CD14-positive monocyte (primary cell): ENCODE measurements around the gene TMEM232. TPM values are rescaled to one million over a fixed set of nuclear protein-coding genes. Genes with fewer than 3 reads are reported as not detected.

ENCODE experiments used
- DNase-seq, 3 donors: peaks; one replicate each; pipeline ENCODE4 v3.0.0-alpha.2; 2011 to 2022
- H2AFZ ChIP-seq: 2 replicates; pipeline ENCODE4 v1.6.0; 2012; ENCODE audit warnings: mild to moderate bottlenecking, low read depth, low read length, inconsistent platforms; ENCODE audit not compliant: insufficient read depth, poor library complexity, severe bottlenecking
- H3K27ac ChIP-seq, 2 donors: 1 replicate in 1 of 2; 2 replicates in 1 of 2; pipeline ENCODE4 v1.5.1; 2012 to 2013; ENCODE audit warnings: low read length in 2 of 2, control low read depth in 1 of 2, inconsistent platforms in 1 of 2, low read depth in 1 of 2, mild to moderate bottlenecking in 1 of 2
- H3K27me3 ChIP-seq, 2 donors: one replicate each; pipeline versions ENCODE4 v1.6.0 to v1.6.1; 2011 to 2013; ENCODE audit warnings: low read length in 2 of 2; ENCODE audit not compliant: control insufficient read depth in 2 of 2, insufficient read depth in 2 of 2
- H3K36me3 ChIP-seq, 2 donors: replicated peaks in 1 of 2; 1 replicate in 1 of 2; 2 replicates in 1 of 2; pipeline versions ENCODE4 v1.5.1 to v1.6.1; 2012 to 2013; ENCODE audit warnings: low read length in 2 of 2, control low read depth in 1 of 2, inconsistent platforms in 1 of 2, mild to moderate bottlenecking in 1 of 2; ENCODE audit not compliant: insufficient read depth in 2 of 2, control insufficient read depth in 1 of 2
- H3K4me1 ChIP-seq, 2 donors: 1 replicate in 1 of 2; 2 replicates in 1 of 2; pipeline versions ENCODE4 v1.5.1 to v1.6.1; 2012 to 2013; ENCODE audit warnings: low read length in 2 of 2, control low read depth in 1 of 2, inconsistent platforms in 1 of 2, mild to moderate bottlenecking in 1 of 2, moderate library complexity in 1 of 2; ENCODE audit not compliant: insufficient read depth in 2 of 2, control insufficient read depth in 1 of 2
- H3K4me2 ChIP-seq: replicated peaks from 2 replicates; pipeline ENCODE3; 2012; ENCODE audit warnings: low read length, moderate library complexity, mild to moderate bottlenecking; ENCODE audit not compliant: poor library complexity, severe bottlenecking; ENCODE audit errors: extremely low read depth
- H3K4me3 ChIP-seq, 3 experiments: fragments of 200-600 bp in 1 of 3; sonication (generic) in 1 of 3; replicated peaks in 1 of 3; 1 replicate in 2 of 3; 2 replicates in 1 of 3; pipeline ENCODE4 v1.5.1; 2011 to 2013; ENCODE audit warnings: low read length in 3 of 3, mild to moderate bottlenecking in 3 of 3, control low read depth in 2 of 3, low read depth in 2 of 3, inconsistent platforms in 1 of 3, moderate library complexity in 1 of 3
- H3K79me2 ChIP-seq: 2 replicates; pipeline ENCODE4 v1.6.0; 2012; ENCODE audit warnings: mild to moderate bottlenecking, control low read depth, inconsistent platforms, low read length, moderate library complexity; ENCODE audit not compliant: insufficient read depth
- H3K9ac ChIP-seq: 2 replicates; pipeline ENCODE4 v1.6.0; 2017; ENCODE audit warnings: low read length, mild to moderate bottlenecking; ENCODE audit not compliant: insufficient read depth, poor library complexity, severe bottlenecking
- H3K9me3 ChIP-seq, 2 donors: replicated peaks in 1 of 2; 1 replicate in 1 of 2; 2 replicates in 1 of 2; pipeline versions ENCODE4 v1.5.1 to v1.6.1; 2012 to 2013; ENCODE audit warnings: low read length in 2 of 2, control low read depth in 1 of 2; ENCODE audit not compliant: control insufficient read depth in 1 of 2, insufficient read depth in 1 of 2
- H4K20me1 ChIP-seq: 2 replicates; pipeline ENCODE4 v1.6.0; 2012; ENCODE audit warnings: mild to moderate bottlenecking, low read length, control low read depth, moderate library complexity; ENCODE audit not compliant: insufficient read depth
- H3K27ac Mint-ChIP-seq, 7 donors: one replicate each; pipeline ENCODE4 v1.8.0; 2020; ENCODE audit warnings: mild to moderate bottlenecking in 7 of 7, mixed read lengths in 7 of 7, moderate library complexity in 6 of 7, inconsistent platforms in 2 of 7
- H3K27me3 Mint-ChIP-seq, 3 donors: one replicate each; pipeline ENCODE4 v1.8.0; 2021 to 2022; ENCODE audit warnings: low read depth in 3 of 3, mild to moderate bottlenecking in 3 of 3, mixed read lengths in 3 of 3, moderate library complexity in 3 of 3, inconsistent platforms in 1 of 3
- H3K36me3 Mint-ChIP-seq, 2 donors: one replicate each; pipeline ENCODE4 v1.8.0; 2020; ENCODE audit warnings: mixed read lengths in 2 of 2, inconsistent platforms in 1 of 2, mild to moderate bottlenecking in 1 of 2
- H3K4me1 Mint-ChIP-seq: one replicate; pipeline ENCODE4 v1.8.0; 2020; ENCODE audit warnings: mild to moderate bottlenecking, mixed read lengths
- H3K4me3 Mint-ChIP-seq, 2 donors: one replicate each; pipeline ENCODE4 v1.8.0; 2020; ENCODE audit warnings: mild to moderate bottlenecking in 2 of 2, mixed read lengths in 2 of 2, moderate library complexity in 1 of 2
- H3K9me3 Mint-ChIP-seq, 7 donors: one replicate each; pipeline ENCODE4 v1.8.0; 2020 to 2022; ENCODE audit warnings: mixed read lengths in 7 of 7, mild to moderate bottlenecking in 6 of 7, moderate library complexity in 6 of 7, inconsistent platforms in 2 of 7
- WGBS: methylation state at CpG from one replicate; pipeline ENCODE4 v1.1.5; 2013; ENCODE audit warnings: missing lambda C conversion rate; ENCODE audit not compliant: insufficient coverage; 5-methylcytosine and 5-hydroxymethylcytosine counted together
- intact Hi-C, 2 donors: fragments of 100-400 bp; cut with micrococcal nuclease; formaldehyde crosslinking; loops; one replicate each; pipeline versions ENCODE4 v1.15.0 to v1.15.1; 2023
- polyA plus RNA-seq, 3 donors: library from polyadenylated mRNA; depleted of rRNA in 1 of 3; unstranded in 2 of 3; stranded (reverse) in 1 of 3; fragments of 300-500 nt in 2 of 3; fragments of >200 nt in 1 of 3; fragmentation: Illumina TruSeq in 2 of 3; gene quantifications; 1 replicate in 2 of 3; 2 replicates in 1 of 3; pipeline ENCODE4 v1.2.3, GENCODE V29; 2012 to 2021
- TF ChIP-seq, protein P1 (sequence below): fragments of 200-600 bp; IDR thresholded peaks from one replicate; pipeline ENCODE4 v1.8.0; 2022; ENCODE audit warnings: antibody characterized with exemption, mild to moderate bottlenecking

The TMEM232 gene
- polyA plus RNA-seq, 3 donors = 0.04 to 1.4 (median 0.59) TPM

DNA sequence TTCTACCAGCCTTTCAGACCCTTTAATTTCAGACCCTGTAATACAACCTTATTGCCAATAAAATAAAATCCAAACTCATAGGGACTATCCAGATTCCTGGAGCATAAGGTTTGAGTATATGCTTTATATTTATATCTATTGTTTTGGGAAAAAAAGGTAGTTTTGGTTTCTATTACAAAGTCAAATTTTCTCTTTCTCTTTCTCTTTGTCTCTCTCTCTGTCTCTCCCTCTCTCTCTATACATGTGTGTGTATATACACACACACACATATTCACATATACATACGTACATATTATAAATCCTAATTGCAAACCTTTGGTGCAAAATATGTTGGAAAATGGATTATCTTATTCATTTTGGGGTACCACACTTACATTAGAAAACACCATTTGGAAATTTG lies 39.0 kb downstream of the TMEM232 start:
- TF ChIP-seq, protein P1, sequence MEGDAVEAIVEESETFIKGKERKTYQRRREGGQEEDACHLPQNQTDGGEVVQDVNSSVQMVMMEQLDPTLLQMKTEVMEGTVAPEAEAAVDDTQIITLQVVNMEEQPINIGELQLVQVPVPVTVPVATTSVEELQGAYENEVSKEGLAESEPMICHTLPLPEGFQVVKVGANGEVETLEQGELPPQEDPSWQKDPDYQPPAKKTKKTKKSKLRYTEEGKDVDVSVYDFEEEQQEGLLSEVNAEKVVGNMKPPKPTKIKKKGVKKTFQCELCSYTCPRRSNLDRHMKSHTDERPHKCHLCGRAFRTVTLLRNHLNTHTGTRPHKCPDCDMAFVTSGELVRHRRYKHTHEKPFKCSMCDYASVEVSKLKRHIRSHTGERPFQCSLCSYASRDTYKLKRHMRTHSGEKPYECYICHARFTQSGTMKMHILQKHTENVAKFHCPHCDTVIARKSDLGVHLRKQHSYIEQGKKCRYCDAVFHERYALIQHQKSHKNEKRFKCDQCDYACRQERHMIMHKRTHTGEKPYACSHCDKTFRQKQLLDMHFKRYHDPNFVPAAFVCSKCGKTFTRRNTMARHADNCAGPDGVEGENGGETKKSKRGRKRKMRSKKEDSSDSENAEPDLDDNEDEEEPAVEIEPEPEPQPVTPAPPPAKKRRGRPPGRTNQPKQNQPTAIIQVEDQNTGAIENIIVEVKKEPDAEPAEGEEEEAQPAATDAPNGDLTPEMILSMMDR = no peak
- WGBS = no CpG with 5 or more reads among the region's 1 CpG
- H2AFZ ChIP-seq = no peak overlapping the region
- no peaks in the 10 kb centered on the region for H3K4me1 ChIP-seq
- peaks cover 6 to 7% of the 10 kb centered on the region in 2 donors for H3K9me3 ChIP-seq
- DNase-seq = no peak
- Mint-ChIP-seq H3K36me3 (no peaks in the 10 kb centered on the region), H3K4me3 (no peak overlapping the region), H3K4me1 (no peaks in the 10 kb centered on the region), H3K9me3 (peaks cover 0 to 17% (median 9%) of the 10 kb centered on the region in 7 donors), H3K27me3 (no peaks in the 10 kb centered on the region), H3K27ac (no peak overlapping the region)
- H3K9ac ChIP-seq = no peak overlapping the region
- H4K20me1 ChIP-seq = no peaks in the 10 kb centered on the region
- no peak overlapping the region for H3K4me2 ChIP-seq
- intact Hi-C loops = no loop called here
- H3K4me3 ChIP-seq = no peak overlapping the region
- no peak overlapping the region for H3K27ac ChIP-seq
- no peaks in the 10 kb centered on the region for H3K27me3 ChIP-seq
- no peaks in the 10 kb centered on the region for H3K36me3 ChIP-seq
- no peaks in the 10 kb centered on the region for H3K79me2 ChIP-seq

DNA sequence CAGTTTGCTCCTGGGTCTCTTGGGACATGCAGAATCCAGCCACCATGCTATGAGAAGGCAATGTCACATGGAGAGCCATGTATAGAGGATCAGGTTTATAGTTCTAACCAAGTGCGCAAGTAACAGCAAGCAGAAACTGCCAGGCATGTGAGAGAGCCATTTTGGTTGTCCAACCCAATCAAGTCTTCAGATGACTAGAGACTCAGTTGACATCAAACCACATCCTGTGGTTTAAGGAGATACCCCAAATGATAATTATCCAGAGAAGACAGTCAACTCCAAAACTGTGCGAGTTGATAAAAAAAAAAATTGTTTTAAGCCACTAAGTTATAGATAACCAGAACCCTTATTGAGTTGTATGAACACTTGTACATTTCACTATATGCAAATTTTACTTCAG lies 40.2 kb downstream of the TMEM232 start:
- H3K4me1 ChIP-seq = no peaks in the 10 kb centered on the region
- no peaks in the 10 kb centered on the region for H3K4me1 Mint-ChIP-seq
- H3K27ac ChIP-seq = no peak overlapping the region
- H3K9me3 Mint-ChIP-seq = peaks cover 0 to 11% (median 3%) of the 10 kb centered on the region in 7 donors
- no peak overlapping the region for H3K4me3 ChIP-seq
- no peaks in the 10 kb centered on the region for H3K36me3 ChIP-seq
- H3K9ac ChIP-seq = no peak overlapping the region
- no peak overlapping the region for H3K27ac Mint-ChIP-seq
- DNase-seq = no peak
- H3K36me3 Mint-ChIP-seq = no peaks in the 10 kb centered on the region
- intact Hi-C loops = no loop called here
- 100% methylated on average over 1 of the region's 2 CpGs for WGBS
- H2AFZ ChIP-seq = no peak overlapping the region
- H3K9me3 ChIP-seq = peaks cover 0 to 6% of the 10 kb centered on the region in 2 donors
- TF ChIP-seq, protein P1 = no peak
- no peak overlapping the region for H3K4me3 Mint-ChIP-seq
- no peak overlapping the region for H3K4me2 ChIP-seq
- H3K27me3 ChIP-seq = no peaks in the 10 kb centered on the region
- H3K79me2 ChIP-seq = no peaks in the 10 kb centered on the region
- no peaks in the 10 kb centered on the region for H4K20me1 ChIP-seq
- no peaks in the 10 kb centered on the region for H3K27me3 Mint-ChIP-seq
